Measurements from ENCODE around the gene CA12.

The CA12 gene

GRCh38 chr15:63277038-63277892, 104.4 kb downstream of the CA12 start, which contains the start of gene APH1B:
Gene APH1B, plus strand, starts transcription at chr15:63277605. Its CDS starts 19 bp downstream, at chr15:63277624.
- FAIRE-seq (no peak), DNase-seq (ENCODE audit: insufficient read length, low spot score) (peak; percentile 63)

GRCh38 chr15:63276342-63277037, 105.2 kb downstream of the CA12 start:
- FAIRE-seq = peak; percentile 75

GRCh38 chr15:63274427-63274826, 107.2 kb downstream of the CA12 start:
- DNase-seq (ENCODE audit: insufficient read length, low spot score) (no peak), FAIRE-seq (no peak)

More at GRCh38 chr15:63276342-63277037, 105.2 kb downstream of the CA12 start:
- DNase-seq (ENCODE audit: insufficient read length, low spot score) = no peak

Measured in GM19239 (cell line).